ENCODE measurements around the gene PPP1R14C.
"Not testable (repeated sequence)": the region's sequence is repeated elsewhere in the genome, so short reads cannot be mapped to it uniquely, and the experiment has no call there.

PPP1R14C gene

DNA sequence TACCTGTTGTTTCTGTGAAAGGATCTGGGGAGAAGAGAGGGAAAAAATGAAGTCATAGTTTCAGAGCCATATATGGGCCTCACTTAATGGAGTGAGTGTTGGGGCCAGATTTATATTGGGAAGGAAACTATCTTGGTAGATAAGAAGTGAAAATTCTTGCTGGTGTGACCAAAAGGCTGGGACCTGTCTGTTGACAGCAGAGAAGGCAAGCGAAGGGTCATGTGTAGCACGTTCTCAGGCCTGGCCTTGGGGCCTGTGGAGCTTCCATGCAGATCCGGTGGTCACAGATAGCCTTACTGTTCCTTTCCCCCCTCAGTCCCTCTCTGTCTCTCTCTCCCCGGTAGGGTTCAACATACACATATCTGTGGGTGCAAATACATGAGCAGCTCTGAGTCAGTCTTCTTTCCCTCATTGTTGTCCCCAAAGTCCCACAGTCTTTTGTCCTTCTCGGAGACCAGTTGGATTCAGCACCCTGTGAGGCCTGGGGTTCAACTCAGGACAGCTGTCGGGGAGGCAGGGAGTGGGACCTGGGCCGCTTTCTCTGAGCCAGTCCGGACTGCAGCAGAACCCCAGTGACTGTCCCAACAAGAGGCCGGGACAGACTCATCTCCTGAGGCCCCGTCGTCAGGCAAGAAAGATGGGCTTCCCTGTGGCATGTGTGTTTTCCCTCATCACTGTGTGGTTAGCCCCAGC lies 34.6 kb downstream of the PPP1R14C start:
- POLR2A ChIA-PET: no interaction called here
- no peak for DNase-seq (ENCODE audit: low read depth, low spot score)
- CTCF ChIA-PET: interaction anchor here (1.3 kb wide), 1 partner anchor 167 kb away, joined by 3 read pairs; no protein-coding TSS in a partner anchor
- H3K4me3 ChIP-seq (ENCODE audit: low read depth, low read length): no peak overlapping the region
- TF ChIP-seq, protein P1, sequence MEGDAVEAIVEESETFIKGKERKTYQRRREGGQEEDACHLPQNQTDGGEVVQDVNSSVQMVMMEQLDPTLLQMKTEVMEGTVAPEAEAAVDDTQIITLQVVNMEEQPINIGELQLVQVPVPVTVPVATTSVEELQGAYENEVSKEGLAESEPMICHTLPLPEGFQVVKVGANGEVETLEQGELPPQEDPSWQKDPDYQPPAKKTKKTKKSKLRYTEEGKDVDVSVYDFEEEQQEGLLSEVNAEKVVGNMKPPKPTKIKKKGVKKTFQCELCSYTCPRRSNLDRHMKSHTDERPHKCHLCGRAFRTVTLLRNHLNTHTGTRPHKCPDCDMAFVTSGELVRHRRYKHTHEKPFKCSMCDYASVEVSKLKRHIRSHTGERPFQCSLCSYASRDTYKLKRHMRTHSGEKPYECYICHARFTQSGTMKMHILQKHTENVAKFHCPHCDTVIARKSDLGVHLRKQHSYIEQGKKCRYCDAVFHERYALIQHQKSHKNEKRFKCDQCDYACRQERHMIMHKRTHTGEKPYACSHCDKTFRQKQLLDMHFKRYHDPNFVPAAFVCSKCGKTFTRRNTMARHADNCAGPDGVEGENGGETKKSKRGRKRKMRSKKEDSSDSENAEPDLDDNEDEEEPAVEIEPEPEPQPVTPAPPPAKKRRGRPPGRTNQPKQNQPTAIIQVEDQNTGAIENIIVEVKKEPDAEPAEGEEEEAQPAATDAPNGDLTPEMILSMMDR (IDR thresholded peaks at IDR 0.05; ENCODE audit: insufficient read depth, low read length, missing control alignments): no peak

DNA sequence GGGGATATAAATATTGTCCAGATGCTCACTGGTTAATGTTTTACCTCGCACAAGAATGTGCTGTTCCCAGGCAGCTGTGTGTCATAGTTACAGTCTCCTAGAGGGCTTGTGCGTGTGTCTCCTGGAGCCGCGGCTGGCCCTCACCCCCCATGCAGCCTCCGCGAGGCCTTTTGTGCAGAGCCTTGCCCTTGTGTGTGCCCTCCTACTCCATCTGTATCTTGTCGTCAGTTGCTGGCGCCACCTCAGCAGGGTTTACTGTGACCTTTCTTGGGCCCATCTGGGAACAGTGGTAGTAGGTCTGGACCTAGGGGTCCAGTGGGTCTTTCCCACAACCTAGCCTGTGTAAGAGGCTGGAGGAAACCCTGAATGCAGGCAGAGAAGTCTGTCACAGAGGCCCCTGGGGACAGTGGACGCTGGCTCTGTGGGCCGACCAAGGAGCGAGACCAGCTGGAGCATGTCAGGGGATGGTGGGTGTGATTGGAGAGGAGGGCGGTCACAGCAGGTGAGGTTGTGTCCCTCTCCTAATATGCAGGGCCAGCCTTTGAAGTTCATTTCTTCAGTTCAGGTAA lies 35.2 kb downstream of the PPP1R14C start:
- no peak overlapping the region for H3K4me3 ChIP-seq (ENCODE audit: low read depth, low read length)
- TF ChIP-seq, protein P1 (IDR thresholded peaks at IDR 0.05; ENCODE audit: insufficient read depth, low read length, missing control alignments): no peak
- no peak for DNase-seq (ENCODE audit: low read depth, low spot score)
- POLR2A ChIA-PET: no interaction called here
- CTCF ChIA-PET: interaction anchor here (1.3 kb wide), 1 partner anchor 166 kb away, joined by 3 read pairs; no protein-coding TSS in a partner anchor

DNA sequence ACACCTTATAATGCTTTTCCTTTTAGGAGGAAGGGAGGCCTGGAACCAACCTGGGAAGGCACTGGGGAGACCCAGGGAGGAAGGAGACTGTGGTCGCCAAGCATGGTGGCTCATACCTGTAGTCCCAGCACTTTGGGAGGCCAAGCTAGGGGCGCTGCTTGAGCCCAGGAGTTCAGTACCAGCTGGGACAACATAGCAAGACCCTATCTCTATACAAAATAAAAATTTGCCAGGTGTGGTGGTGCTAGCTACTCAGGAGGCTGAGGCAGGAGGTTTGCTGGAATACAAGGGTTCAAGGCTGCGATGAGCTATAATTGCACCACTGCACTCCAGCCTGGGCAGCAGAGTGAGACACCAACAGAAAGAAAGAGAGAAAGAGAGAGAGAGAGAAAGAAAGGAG lies 36.2 kb downstream of the PPP1R14C start:
- TF ChIP-seq, protein P1 (IDR thresholded peaks at IDR 0.05; ENCODE audit: insufficient read depth, low read length, missing control alignments): no peak
- ChIA-PET POLR2A (no interaction called here), CTCF (no interaction called here)
- DNase-seq (ENCODE audit: low read depth, low spot score): no peak
- no peak overlapping the region for H3K4me3 ChIP-seq (ENCODE audit: low read depth, low read length)

DNA sequence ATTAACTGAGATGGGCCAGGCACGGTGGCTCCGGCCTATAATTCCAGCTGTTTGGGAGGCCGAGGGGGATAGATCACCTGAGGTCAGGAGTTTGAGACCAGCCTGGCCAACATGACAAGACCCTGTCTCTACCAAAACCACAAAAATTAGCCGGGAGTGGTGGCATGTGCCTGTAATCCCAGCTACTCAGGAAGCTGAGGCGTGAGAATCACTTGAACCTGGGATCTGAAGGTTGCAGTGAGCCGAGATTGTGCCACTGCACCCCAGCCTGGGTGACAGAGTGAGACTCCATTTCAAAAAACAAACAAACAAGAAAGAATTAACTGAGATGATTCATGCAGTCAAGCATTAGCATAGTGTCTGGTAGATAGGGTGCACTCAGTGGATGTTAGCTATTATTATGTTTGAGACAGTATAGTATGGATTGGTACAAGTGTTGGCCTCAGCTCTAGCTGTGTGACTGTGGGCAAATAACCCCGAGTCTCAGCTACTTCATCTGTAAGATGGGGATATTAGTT lies 37.1 kb downstream of the PPP1R14C start:
- CTCF ChIA-PET: interaction anchor here (0.7 kb wide), 1 partner anchor 10 kb away, joined by 3 read pairs; no protein-coding TSS in a partner anchor
- POLR2A ChIA-PET; H3K4me3 ChIP-seq (ENCODE audit: low read depth, low read length); DNase-seq (ENCODE audit: low read depth, low spot score): not testable (repeated sequence)

DNA sequence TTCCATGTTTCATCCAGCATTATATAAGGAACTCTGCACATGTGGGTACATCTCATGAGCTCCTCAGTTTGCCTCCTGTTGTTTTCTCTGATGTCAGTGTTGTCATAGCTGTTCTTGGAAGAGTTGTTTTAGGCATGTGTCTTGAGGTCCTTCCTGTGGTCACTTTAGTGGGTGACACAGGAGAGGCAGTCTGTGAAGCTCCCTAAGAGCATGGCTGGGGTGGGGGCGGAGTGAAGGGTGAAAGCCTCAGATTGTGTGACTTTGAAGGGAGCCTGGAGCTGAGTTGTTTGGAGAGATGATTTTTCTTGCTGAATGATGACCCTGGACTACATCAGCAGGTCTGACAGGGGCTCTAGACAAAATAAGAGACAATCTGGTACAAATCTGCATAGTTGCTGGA lies 37.7 kb downstream of the PPP1R14C start:
- H3K4me3 ChIP-seq (ENCODE audit: low read depth, low read length): no peak overlapping the region
- no peak for DNase-seq (ENCODE audit: low read depth, low spot score)
- TF ChIP-seq, protein P1 (IDR thresholded peaks at IDR 0.05; ENCODE audit: insufficient read depth, low read length, missing control alignments): no peak
- CTCF ChIA-PET: interaction anchor here (0.7 kb wide), 1 partner anchor 11 kb away, joined by 3 read pairs; no protein-coding TSS in a partner anchor
- POLR2A ChIA-PET: no interaction called here

DNA sequence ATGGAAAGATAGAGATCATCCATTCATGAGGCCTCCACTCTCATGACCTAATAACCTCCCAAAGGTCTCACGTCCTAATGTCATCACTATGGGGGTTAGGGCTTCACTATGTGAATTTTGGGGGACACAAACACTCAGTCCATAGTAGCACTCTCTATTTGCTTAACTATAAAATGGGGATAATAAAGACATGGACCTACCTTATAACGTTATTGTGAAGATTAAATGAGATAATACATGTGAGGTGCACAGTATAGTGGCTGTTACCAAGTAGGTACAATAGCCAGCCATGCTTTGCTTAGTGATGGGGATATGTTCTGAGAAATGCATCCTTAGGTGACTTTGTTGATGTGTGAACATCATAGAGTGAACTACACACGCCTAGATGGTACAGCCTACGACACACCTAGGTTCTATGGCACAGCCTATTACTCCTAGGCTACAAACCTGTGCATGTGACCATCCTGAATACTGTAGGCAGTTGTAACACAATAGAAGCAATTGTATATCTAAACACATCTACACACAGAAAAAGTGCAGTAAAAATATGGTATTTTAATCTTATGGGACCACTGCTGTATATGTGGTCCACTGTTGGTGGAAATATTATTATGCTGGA lies 39.7 kb downstream of the PPP1R14C start:
- no peak overlapping the region for H3K4me3 ChIP-seq (ENCODE audit: low read depth, low read length)
- ChIA-PET CTCF (no interaction called here), POLR2A (no interaction called here)
- no peak for DNase-seq (ENCODE audit: low read depth, low spot score)
- TF ChIP-seq, protein P1 (IDR thresholded peaks at IDR 0.05; ENCODE audit: insufficient read depth, low read length, missing control alignments): no peak
